GM19468 (cell line): Measurements from ENCODE around the gene MAB21L2.

ENCODE experiments used
- ATAC-seq: cut with Tn5 transposase; IDR thresholded peaks from one replicate; pipeline ENCODE4 v1.9.1; 2021; ENCODE audit warnings: mild to moderate bottlenecking, moderate library complexity, moderate number of reproducible peaks; ENCODE audit not compliant: unreplicated experiment; ENCODE audit errors: extremely low read depth

The MAB21L2 gene

DNA sequence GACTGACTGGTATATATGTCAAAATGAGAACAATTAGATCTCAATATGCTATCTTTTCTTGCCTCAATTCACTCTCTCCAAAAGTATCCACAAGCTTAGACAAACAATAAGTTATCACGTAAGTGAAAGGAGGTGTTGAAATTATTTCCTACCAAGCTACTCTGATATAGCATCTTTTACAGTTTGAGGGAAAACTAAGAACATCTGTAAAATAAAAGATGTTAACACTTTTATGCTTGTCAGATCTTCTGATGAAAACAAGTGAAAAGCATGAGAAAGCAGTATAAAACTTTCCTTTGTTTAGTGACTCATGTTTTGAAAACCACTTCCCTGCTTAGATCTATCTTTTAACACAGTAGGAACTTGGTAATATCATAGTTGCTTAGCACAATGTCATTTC, 8.4 kb upstream of the MAB21L2 start:
- ATAC-seq, result no peak

DNA sequence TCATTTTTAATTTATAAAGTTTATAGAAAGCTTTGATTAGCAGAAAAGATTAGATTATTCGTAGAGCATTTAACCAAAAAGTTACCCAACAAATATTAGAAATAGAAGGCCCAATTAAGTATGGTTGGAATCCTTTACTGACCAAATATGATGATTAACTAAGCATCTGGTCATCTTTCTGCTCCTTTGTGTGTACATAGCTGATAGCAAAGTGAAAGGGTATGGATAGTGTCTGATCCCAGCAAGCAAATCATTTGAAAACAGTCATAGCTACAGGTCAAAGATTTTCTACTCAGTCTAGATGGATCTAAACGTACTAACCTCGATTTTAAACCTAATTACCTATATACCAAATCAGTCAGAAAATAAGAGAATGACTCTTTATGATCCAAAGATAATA, 7.3 kb upstream of the MAB21L2 start:
- ATAC-seq, result no peak

DNA sequence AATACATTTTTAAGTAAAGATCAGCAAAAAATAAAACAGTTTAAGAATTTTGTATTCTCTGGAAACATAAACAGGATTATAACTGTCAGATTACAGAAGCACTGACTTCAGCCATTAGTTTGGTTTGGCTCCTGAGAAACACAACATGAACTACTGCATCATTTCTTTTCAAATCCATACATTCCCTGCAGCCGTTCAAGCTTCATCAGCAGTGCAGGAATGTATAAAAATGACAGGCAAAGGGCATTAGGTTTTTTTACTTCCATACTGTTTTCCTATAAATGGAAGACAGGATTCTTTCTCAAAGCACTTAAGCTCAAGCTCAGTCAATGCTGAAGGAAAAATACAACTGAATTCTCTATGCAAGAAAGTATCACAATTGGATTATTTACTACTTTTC, 4.2 kb upstream of the MAB21L2 start:
- no peak for ATAC-seq

DNA sequence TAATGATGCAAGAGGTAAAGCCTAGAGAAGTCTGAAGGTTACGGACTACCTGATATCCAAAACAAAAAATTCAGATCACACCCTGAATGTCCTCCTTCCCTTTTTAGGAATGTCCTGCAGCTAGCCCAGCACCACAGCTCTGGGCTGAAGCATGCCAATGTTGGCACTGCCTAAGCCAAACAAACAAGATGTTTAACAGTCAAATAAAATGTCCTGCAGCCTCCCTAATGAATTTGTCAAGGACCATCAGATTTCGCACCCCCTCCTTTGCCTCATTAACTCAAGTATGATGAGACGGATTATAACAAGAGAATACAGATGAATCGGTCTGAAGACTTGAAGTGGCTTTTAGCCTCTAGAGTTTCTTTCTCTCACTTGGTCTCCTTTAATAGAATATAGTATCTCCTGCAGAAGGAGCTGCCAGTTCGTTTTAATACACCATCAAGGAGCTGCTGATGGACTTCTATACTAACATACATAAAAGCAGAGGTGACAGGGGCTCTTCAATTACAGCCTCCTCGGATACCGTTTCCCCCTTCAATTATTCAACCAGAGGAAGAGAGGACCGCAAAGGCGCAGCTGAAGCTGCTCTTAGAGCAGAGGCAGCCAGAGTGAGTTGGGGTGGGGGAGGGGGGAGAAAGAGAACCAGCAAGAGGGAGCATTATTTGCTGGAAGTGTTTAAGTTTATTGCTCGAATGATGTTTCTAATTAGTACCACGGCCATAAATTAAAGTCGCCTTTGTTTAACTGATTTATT, 3.0 kb upstream of the MAB21L2 start:
- ATAC-seq, result no peak

DNA sequence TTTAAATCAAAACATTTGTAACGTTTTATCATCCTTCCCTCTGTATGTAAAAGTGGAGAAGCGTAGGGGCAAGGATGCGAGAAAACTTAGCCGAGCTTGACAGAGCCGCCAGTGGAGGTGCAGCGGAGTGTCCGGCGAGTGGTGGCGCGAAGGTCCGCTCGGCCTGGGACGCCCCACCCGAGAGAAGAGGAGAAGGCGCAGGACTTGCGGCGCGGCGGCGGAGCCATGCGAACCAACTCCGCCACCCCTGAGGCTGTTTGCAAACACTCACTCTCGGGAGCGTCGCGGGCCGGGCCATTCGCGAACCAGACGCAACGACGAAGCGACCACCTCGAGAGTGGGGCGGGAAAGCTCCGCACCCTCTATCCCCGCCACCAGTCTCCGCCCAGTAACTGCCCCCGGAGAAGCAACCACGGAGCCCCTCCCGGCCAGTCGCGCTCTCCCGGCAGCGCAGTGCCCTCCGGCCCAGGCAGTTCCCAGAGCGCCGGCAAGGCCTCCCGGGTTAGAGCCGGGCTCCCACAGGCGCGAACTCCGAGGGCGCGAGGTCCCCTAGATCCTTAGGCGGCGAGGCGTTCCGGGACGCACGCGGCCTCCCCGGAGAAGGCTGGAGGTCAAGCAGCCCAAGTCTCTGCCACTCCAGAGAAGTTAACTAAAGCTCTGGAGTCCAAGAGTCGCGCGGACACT, 2.3 kb upstream of the MAB21L2 start:
- ATAC-seq, result no peak

DNA sequence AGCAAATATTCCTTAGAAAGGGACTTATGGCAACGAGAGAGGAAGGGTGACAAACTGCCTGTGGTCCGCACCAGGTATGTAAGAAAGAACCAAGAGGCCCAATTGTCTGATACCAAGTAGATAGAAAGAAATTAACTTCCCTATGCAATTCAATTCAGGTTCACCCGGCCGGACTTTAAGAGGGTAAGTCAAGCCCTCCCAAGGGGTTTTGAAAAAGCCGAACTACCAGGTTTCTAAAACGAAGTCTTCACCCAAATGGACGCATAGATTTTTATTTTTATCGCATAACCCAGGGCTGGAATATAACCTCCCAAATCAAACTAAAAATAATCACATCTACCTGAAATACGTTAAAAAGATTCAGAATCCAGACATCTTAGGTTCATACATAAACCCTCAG, 1.6 kb upstream of the MAB21L2 start:
- ATAC-seq, result no peak

DNA sequence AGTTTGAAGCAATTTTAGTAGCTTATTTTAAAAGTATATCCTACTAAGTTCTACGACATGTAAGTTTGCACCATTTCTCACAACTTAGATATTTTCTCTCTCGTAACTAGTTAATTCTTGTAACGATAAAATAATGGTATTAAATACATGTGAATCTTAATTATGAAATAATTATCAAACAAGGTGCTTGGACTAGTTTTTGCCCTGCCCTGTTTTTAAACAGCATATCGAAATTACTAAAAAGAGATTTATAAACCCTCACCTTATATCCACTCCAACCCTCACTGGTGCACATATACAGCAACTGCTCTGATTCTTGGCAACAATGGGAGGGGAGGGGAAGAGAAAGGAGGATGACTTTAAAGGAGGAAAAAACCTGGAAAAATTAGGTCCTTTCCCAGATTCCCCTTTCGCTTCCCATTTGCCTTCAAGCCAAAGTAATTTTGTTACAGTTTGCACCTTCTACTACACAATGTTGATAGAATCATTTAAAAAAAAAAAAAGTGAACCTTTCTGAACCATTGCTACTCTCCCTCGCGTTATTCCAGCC, 820 bp upstream of the MAB21L2 start:
- ATAC-seq, result no peak

DNA sequence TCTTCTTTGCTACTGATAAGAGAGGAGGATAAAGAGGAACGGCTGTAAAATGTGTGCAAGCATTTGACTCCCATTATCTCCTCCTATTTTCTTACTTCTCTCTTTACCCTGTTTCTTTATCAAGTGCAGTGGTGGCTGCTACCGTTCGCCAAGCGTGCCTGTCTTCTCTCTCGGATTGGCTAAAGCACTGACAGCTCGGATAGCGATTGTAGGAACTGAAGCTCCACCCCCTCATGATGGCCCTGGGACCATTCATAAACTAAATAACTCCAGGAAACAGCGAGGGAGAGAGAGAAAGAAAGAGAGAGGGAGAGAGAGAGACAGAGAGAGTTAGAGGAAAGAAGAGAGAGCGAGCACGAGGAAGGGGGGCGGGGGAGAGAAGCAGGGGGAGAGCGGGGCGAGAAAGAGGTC, 305 bp upstream of the MAB21L2 start:
- ATAC-seq, result no peak

DNA sequence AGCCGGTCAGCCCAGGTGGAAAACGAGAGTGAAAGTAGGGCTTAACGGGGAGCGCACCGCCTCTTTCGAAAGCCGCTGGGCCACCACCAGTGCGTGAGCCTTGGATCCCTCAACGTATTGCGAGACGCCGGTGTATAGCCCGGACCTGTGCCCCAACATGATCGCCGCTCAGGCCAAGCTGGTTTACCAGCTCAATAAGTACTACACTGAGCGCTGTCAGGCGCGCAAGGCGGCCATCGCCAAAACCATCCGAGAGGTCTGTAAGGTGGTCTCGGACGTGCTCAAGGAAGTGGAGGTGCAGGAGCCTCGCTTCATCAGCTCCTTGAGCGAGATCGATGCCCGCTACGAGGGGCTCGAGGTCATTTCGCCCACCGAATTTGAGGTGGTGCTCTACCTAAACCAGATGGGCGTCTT, 929 bp downstream of the MAB21L2 start:
- ATAC-seq, result no peak

DNA sequence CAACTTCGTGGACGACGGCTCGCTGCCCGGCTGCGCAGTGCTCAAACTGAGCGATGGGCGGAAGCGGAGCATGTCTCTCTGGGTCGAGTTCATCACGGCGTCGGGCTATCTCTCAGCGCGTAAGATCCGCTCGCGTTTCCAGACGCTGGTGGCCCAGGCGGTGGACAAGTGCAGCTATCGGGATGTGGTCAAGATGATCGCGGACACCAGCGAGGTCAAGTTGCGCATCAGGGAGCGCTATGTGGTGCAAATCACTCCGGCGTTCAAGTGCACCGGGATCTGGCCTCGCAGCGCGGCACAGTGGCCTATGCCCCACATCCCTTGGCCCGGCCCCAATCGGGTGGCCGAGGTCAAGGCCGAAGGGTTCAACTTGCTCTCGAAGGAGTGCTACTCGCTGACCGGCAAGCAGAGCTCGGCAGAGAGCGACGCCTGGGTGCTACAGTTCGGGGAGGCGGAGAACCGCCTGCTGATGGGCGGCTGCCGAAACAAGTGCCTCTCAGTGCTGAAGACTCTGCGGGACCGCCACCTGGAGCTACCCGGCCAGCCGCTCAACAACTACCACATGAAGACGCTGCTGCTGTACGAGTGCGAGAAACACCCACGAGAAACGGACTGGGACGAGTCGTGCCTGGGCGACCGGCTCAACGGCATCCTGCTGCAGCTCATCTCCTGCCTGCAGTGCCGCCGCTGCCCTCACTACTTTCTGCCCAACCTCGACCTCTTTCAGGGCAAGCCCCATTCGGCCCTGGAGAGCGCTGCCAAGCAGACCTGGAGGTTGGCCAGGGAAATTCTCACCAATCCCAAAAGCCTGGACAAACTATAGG, 1.5 kb downstream of the MAB21L2 start:
- no peak for ATAC-seq

DNA sequence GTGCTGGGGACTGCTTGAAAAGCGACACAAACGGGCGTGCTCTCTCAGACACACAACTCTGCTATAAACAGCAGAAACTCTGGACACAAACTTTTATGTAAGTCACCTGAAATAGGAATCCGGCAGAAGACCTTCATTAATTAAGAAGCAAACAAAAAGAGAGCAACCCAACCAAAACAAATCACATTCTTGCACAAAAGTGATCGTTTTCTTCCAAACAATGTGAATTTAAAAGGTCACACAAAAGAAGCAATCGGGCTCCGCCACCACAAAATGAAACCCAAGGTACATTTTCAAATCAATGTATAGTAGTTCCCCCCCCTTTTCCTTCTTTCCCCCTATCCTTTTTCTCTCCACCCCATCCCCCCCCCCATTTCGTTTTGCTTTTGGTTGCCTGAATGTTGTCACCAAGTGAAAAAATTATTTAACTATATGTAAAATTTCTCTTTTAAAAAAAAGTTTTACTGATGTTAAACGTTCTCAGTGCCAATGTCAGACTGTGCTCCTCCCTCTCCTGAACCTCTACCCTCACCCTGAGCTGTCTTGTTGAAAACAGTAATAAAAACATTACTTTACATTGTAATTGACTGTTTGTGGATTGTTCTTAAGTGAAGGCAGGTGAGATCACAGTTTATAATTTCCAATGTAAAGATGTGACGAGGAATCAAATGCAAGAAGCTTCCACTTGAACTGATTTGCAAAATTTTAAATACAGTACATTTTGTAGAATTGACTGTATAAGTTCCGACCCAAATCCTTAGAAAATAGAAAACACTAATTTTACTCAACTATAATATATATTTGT, 2.4 kb downstream of the MAB21L2 start:
- ATAC-seq, result no peak

DNA sequence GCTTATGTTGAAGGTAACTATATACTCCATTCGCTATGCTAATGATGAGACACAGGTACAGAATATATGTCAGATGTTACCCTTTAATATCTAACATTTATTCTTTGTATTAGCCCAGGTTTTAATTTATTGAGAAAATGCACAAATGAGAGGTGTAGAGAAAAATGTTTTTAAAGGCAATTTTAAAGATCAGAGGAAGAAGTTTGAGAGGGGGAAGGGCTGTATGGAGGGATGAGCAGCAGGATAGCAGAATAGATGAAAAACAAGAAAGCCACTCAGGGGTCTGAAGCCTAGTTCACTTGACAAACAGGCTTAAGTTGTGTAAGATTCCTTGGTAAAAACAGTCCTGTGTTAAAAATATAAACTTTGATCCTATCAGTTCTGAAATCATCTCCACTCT, 3.7 kb downstream of the MAB21L2 start:
- ATAC-seq, result no peak

DNA sequence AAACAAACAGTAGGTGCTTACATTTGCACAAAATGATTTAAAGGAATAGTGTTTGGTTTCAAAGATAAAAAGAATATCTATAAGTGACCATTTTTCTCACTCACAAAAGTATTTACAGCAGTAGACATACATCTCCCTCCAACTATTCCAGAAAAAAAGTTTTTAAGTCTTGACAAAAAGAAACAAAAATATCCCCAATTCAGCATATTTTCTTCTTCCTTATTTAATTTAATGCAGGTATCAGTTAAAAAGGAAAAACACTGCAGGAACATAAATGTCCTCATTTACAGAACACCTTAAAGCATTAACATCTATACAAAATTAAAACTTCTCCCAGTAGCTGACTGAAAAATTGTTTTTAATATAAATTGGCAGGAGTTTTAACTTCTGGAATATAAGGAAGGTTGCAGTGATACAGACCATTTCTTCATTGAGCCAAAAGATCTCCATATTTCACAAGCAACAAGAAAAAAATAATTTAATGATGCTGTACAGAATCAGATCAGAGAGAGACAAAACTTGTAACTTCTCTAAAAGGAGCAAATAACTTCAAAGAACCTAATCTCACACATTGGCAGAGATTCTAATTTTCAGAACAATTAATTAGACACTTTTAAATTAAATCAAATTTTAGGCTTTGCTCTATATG, 4.3 kb downstream of the MAB21L2 start:
- ATAC-seq, result no peak

DNA sequence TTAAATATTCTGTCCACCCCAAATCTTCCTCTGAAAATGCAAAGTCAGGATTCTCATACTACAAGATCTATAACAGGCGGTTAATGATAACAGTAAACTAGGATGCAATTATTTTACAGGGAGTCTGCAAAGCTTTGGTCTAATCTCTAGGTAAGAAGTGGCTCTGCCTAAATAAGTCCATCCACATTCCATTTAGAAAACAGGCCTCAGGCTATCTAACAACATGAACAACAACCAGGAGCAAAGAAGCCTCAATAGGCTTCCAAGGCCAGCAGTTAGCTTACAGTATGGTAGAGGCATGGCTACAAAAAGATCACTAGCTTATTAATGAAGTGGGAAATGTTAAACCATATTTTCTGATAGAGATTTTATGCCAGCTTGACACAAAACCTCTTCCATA, 6.4 kb downstream of the MAB21L2 start:
- ATAC-seq, result no peak

DNA sequence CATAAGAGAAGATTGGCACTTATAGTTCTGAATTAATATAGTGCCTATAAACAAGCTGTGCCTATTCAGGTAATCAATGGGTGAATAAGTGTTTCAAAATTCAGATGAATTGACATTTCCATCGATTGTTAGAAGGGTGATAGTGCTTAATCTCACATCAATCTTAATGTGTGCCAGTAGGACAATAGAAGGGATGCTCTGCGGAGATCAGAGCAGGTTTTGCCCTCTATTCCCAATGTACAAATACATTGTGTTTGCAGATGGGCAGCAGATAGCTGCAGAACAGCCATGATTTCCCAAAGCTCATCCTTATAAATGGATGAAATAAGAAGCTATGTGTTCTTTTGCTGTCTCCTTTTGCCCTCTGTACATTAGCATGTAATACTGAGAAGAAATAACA, 7.2 kb downstream of the MAB21L2 start:
- ATAC-seq, result no peak

DNA sequence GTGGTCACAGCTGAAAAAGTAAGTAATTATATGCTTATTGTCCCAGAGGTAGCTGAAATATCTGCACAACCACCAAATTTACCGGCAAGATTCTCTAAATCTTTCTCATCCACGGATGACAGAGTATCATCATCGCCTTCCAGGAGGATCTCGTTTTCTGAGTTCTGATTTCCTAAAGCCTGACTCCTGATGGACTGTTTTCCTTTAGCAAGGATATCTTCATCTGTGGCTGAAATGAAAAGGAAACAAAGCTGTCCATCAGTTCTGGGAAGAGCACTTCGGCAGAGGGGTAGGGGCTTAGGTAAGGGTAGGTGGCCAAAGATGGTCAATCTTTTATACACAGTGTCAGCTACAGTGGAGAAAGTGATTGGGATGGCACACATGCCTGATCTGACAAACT, 8.7 kb downstream of the MAB21L2 start:
- no peak for ATAC-seq

DNA sequence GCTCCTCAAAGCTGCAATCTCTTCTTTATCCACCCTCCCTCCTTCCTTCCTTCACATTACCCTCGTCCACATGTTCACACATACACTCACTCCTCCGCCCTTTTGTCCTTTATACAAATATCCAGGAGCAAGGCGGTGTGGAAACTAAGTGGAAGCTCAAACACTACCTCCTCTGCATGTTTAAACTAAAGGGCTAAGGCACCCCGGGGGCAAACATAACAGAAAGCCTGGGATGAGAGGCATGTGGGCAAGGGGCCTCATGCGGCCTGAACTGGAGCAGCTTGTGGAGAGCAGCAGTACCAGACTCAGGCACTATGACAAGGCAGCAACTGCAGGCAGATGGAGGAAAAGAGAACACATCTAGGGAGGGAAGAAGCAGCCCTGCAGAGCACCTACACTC, 9.5 kb downstream of the MAB21L2 start:
- ATAC-seq, result no peak

DNA sequence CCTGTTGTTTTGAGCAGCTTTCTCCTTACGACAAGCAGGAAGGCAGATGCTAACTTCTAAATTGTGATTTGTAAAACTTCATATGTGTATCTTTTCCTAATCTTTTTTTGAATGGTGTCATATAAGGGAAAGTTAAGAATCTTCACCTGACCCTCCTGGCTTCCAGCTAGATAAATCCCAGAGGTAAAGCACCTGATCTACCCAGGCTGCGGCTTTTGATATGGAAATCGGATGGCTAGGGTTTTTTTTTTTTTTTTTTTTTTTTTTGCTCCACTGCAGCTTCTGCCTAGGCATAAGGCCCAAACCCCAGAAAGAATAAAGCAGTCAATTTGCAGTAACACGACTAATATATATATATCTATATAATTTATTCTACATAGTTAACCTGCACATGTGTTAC, 10.0 kb downstream of the MAB21L2 start:
- ATAC-seq, result no peak

DNA sequence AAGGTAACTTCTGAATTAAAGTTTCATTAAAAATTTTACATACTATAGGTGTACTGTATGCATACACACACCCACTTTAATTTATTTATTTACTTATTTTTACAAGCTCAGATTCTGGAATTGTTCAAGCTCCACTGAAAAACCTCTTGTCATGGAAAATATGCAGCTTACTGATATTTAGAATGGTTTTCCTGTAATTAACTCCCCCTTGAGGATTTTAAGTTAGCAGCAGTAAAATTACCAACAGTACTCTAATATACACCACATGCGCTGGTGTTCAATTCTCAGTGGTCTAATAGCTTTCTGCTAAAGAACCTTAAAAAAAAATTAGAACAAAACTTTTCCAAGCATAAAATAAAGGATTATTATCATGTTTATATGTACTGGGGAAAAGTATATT, 12.0 kb downstream of the MAB21L2 start:
- ATAC-seq, result no peak

DNA sequence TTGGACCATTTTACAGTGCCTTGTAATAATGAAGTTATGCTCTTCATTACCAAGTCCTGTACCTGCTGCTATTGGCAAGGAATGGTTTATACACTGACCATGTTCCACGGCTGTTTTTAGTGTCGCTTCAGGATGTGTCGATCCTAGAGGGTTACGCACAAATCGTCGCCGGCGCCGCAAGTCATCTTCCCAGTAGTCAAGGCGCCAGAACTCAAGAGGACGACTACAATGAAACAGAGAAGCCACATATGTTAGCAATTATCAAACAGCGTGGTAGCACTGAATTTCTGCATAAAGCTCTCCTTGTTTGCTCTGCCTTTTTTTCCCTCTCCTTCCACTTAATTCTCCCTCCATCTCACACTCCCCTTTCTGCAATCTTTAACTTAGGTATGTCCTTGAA, 17.0 kb downstream of the MAB21L2 start:
- ATAC-seq, result no peak
